B cell (primary cell): ENCODE measurements around the gene TRIO. TPM values are rescaled to one million over a fixed set of nuclear protein-coding genes. Genes with fewer than 3 reads are reported as not detected.
A peak's percentile ranks its signal among the peaks of the same experiment; 100 is the strongest.

ENCODE experiments used
- ATAC-seq: fragments of 200-7000 bp; cut with Tn5 transposase; one replicate; pipeline ENCODE4 v1.10.0; 2021; ENCODE audit warnings: low read depth, mild to moderate bottlenecking, moderate number of reproducible peaks, moderate library complexity
- CTCF ChIA-PET: fragments of 350-600 bp; sonication (Branson Sonifier 250); formaldehyde crosslinking; loops from one replicate; lab custom pipeline; 2021; ENCODE audit warnings: antibody characterized with exemption, inconsistent platforms; lab: Charles Lee
- POLR2A ChIA-PET: fragments of 350-600 bp; sonication (Branson Sonifier 250); formaldehyde crosslinking; loops from one replicate; lab custom pipeline; 2021; ENCODE audit warnings: antibody characterized with exemption; lab: Charles Lee
- DNase-seq: peaks from one replicate; pipeline ENCODE4 v3.0.0; 2013
- H2AFZ ChIP-seq: 2 replicates; pipeline ENCODE4 v1.6.1; 2012; ENCODE audit warnings: mild to moderate bottlenecking, low read depth, low read length; ENCODE audit not compliant: insufficient read depth, poor library complexity, severe bottlenecking
- H3K27ac ChIP-seq, 2 donors: 1 replicate in 1 of 2; 2 replicates in 1 of 2; pipeline ENCODE4 v1.5.1; 2012 to 2013; ENCODE audit warnings: low read length in 2 of 2, mild to moderate bottlenecking in 2 of 2, moderate library complexity in 1 of 2
- H3K27me3 ChIP-seq, 4 experiments: fragments of 200-600 bp in 1 of 4; sonication (generic) in 1 of 4; replicated peaks in 1 of 4; 1 replicate in 2 of 4; 2 replicates in 2 of 4; pipeline versions ENCODE4 v1.6.1 to v1.7.0; 2013 to 2016; ENCODE audit warnings: low read length in 3 of 4, mild to moderate bottlenecking in 2 of 4, mixed read lengths in 1 of 4, moderate library complexity in 1 of 4; ENCODE audit not compliant: insufficient read depth in 4 of 4, control insufficient read depth in 3 of 4; ENCODE audit errors: control extremely low read depth in 1 of 4
- H3K36me3 ChIP-seq, 2 experiments: replicated peaks in 1 of 2; 1 replicate in 1 of 2; 2 replicates in 1 of 2; pipeline versions ENCODE4 v1.6.1 to v1.7.1; 2013; ENCODE audit warnings: low read length in 1 of 2; ENCODE audit not compliant: insufficient read depth in 2 of 2, control insufficient read depth in 1 of 2; ENCODE audit errors: control extremely low read depth in 1 of 2, extremely low read depth in 1 of 2
- H3K4me1 ChIP-seq, 2 donors: fragments of 200-600 bp in 1 of 2; sonication (generic) in 1 of 2; 1 replicate in 1 of 2; 2 replicates in 1 of 2; pipeline versions ENCODE4 v1.5.1 to v1.6.1; 2013 to 2017; ENCODE audit warnings: low read length in 2 of 2; ENCODE audit not compliant: control insufficient read depth in 2 of 2, insufficient read depth in 2 of 2
- H3K4me2 ChIP-seq: replicated peaks from 2 replicates; pipeline ENCODE3; 2012; ENCODE audit warnings: mild to moderate bottlenecking, low read depth, low read length; ENCODE audit not compliant: poor library complexity, severe bottlenecking
- H3K4me3 ChIP-seq, 5 experiments: fragments of 200-600 bp in 1 of 5; sonication (generic) in 1 of 5; 1 replicate in 3 of 5; 2 replicates in 2 of 5; pipeline versions ENCODE4 v1.5.1 to v1.7.0; 2011 to 2016; ENCODE audit warnings: low read length in 4 of 5, mild to moderate bottlenecking in 4 of 5, low read depth in 2 of 5, control low read depth in 1 of 5, moderate library complexity in 1 of 5; ENCODE audit not compliant: insufficient read depth in 1 of 5; ENCODE audit errors: control extremely low read depth in 1 of 5, extremely low read depth in 1 of 5
- H3K79me2 ChIP-seq: fragments of 200-600 bp; sonication (generic); one replicate; pipeline ENCODE4 v1.6.0; 2016; ENCODE audit warnings: low read length; ENCODE audit not compliant: control insufficient read depth, insufficient read depth
- H3K9ac ChIP-seq: fragments of 200-600 bp; sonication (generic); 2 replicates; pipeline ENCODE4 v1.6.1; 2017; ENCODE audit warnings: mild to moderate bottlenecking, low read length, moderate library complexity
- H3K9me3 ChIP-seq, 3 donors: one replicate each; pipeline versions ENCODE4 v1.6.1 to v1.7.1; 2013; ENCODE audit warnings: low read length in 2 of 3; ENCODE audit not compliant: control insufficient read depth in 2 of 3, insufficient read depth in 1 of 3; ENCODE audit errors: control extremely low read depth in 1 of 3
- H4K20me1 ChIP-seq: 2 replicates; pipeline ENCODE4 v1.6.0; 2012; ENCODE audit warnings: mild to moderate bottlenecking, low read length; ENCODE audit not compliant: insufficient read depth, control insufficient read depth, poor library complexity, severe bottlenecking
- H3K27ac Mint-ChIP-seq: one replicate; pipeline ENCODE4 v1.8.0; 2021; ENCODE audit warnings: mixed read lengths
- H3K27me3 Mint-ChIP-seq: one replicate; pipeline ENCODE4 v1.8.0; 2021; ENCODE audit warnings: mixed read lengths
- H3K4me1 Mint-ChIP-seq: one replicate; pipeline ENCODE4 v1.8.0; 2021; ENCODE audit warnings: mixed read lengths
- H3K4me3 Mint-ChIP-seq: one replicate; pipeline ENCODE4 v1.8.0; 2021; ENCODE audit warnings: mixed read lengths
- H3K9me3 Mint-ChIP-seq: one replicate; pipeline ENCODE4 v1.8.0; 2022; ENCODE audit warnings: mixed read lengths; ENCODE audit not compliant: insufficient read depth
- EZH2 ChIP-seq: IDR thresholded peaks from 2 replicates; pipeline ENCODE4 v1.6.1; 2012; ENCODE audit warnings: borderline replicate concordance, low read depth, mild to moderate bottlenecking, moderate library complexity, low read length; ENCODE audit not compliant: insufficient read depth, poor library complexity, severe bottlenecking
- WGBS: methylation state at CpG from one replicate; pipeline ENCODE4 v1.1.5; 2013; ENCODE audit warnings: missing lambda C conversion rate; ENCODE audit not compliant: insufficient coverage; 5-methylcytosine and 5-hydroxymethylcytosine counted together
- intact Hi-C: fragments of 100-400 bp; cut with micrococcal nuclease; formaldehyde crosslinking; loops from one replicate; pipeline ENCODE4 v1.10.0; 2022
- polyA plus RNA-seq: library from polyadenylated mRNA; depleted of rRNA; stranded (reverse); fragments of >200 nt; gene quantifications from 2 replicates; pipeline ENCODE4 v1.2.3, GENCODE V29; 2012
- total RNA-seq, 2 donors: library from RNA; stranded (reverse); fragments of 120-200 nt in 1 of 2; gene quantifications; 1 replicate in 1 of 2; 2 replicates in 1 of 2; pipeline versions ENCODE4 v1.2.3 to v1.2.4, GENCODE V29; 2013 to 2022
- TF ChIP-seq, protein P1 (sequence below): fragments of 200-600 bp; IDR thresholded peaks from one replicate; pipeline ENCODE4 v1.8.0; 2022; ENCODE audit warnings: antibody characterized with exemption, mild to moderate bottlenecking

The TRIO gene
- total and polyA plus RNA-seq, 2 donors (not counting 1 experiment from before 2014, with no cell fraction given): 90.5 to 479 TPM

DNA sequence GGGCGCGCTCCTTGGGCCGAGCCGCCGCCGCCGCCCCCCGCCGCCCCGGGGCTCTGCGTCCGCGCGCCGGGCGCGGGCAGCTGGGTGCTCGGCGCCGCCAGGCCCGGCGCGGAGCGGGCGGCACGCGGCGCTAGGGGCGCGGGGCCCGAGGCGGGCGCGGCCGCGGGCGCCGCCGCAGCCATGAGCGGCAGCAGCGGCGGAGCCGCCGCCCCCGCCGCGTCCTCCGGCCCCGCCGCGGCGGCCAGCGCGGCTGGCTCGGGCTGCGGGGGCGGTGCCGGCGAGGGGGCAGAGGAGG lies 351 bp downstream of the TRIO start:
- DNase-seq (no peak), ATAC-seq (peak; percentile 5)
- no peak overlapping the region for H3K27ac Mint-ChIP-seq
- no peak overlapping the region for H3K4me3 Mint-ChIP-seq
- H3K4me2 ChIP-seq: peak overlapping the region; percentile 98
- peaks cover 38% of the 10 kb centered on the region for H3K4me1 Mint-ChIP-seq
- H2AFZ ChIP-seq: peak overlapping the region; percentile 82
- under 1% methylated on average over 59 of the region's 59 CpGs for WGBS
- peaks cover 6% of the 10 kb centered on the region for H4K20me1 ChIP-seq
- CTCF ChIA-PET: interaction anchor here (0.7 to 7.4 kb wide), 16 partner anchors 11 to 144 kb away, joined by 3 to 64 read pairs (median 4); no protein-coding TSS in a partner anchor
- intact Hi-C loops: loop anchor here (1.0 to 10.0 kb wide), 5 partner anchors 35 to 851 kb away; partner anchors contain the start of gene OTULINL
- H3K27ac ChIP-seq: no peak overlapping the region
- H3K27me3 Mint-ChIP-seq: peaks cover 7% of the 10 kb centered on the region
- TF ChIP-seq, protein P1, sequence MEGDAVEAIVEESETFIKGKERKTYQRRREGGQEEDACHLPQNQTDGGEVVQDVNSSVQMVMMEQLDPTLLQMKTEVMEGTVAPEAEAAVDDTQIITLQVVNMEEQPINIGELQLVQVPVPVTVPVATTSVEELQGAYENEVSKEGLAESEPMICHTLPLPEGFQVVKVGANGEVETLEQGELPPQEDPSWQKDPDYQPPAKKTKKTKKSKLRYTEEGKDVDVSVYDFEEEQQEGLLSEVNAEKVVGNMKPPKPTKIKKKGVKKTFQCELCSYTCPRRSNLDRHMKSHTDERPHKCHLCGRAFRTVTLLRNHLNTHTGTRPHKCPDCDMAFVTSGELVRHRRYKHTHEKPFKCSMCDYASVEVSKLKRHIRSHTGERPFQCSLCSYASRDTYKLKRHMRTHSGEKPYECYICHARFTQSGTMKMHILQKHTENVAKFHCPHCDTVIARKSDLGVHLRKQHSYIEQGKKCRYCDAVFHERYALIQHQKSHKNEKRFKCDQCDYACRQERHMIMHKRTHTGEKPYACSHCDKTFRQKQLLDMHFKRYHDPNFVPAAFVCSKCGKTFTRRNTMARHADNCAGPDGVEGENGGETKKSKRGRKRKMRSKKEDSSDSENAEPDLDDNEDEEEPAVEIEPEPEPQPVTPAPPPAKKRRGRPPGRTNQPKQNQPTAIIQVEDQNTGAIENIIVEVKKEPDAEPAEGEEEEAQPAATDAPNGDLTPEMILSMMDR: no peak
- TF ChIP-seq EZH2: no peak
- peaks cover 35 to 38% of the 10 kb centered on the region in 2 donors for H3K4me1 ChIP-seq
- peaks cover 51% of the 10 kb centered on the region for H3K79me2 ChIP-seq
- peaks cover 0 to 7% (median 1%) of the 10 kb centered on the region in 4 experiments for H3K27me3 ChIP-seq
- no peaks in the 10 kb centered on the region for H3K36me3 ChIP-seq
- peak overlapping the region; percentile 93 for H3K9ac ChIP-seq
- H3K4me3 ChIP-seq: peak overlapping the region in 3 of 5 experiments; percentile 93 to 97 (median 96)
- POLR2A ChIA-PET: interaction anchor here (1.7 to 4.8 kb wide), 3 partner anchors 12 to 127 kb away, joined by 8 to 53 read pairs (median 12); no protein-coding TSS in a partner anchor
- H3K9me3 ChIP-seq: no peaks in the 10 kb centered on the region
- no peaks in the 10 kb centered on the region for H3K9me3 Mint-ChIP-seq
